IMR-90 (cell line): ENCODE results near the gene FARS2. TPM values are rescaled to one million over a fixed set of nuclear protein-coding genes. Genes with fewer than 3 reads are reported as not detected.

Source experiments
- ATAC-seq: fragments of 200-7000 bp; cut with Tn5 transposase; 2 replicates; pipeline ENCODE4 v1.9.1; 2020; ENCODE audit warnings: low read depth, mild to moderate bottlenecking, moderate library complexity
- BruUV-seq: library from RNA; stranded (reverse); fragments of 400-500 nt; replicated peaks from 2 replicates; lab custom pipeline; 2021; lab: Mats Ljungman, UMichigan
- CTCF ChIA-PET: fragments of 300-600 bp; formaldehyde crosslinking; extraction: SDS; loops from one replicate; lab custom pipeline; 2021; ENCODE audit warnings: antibody characterized with exemption; lab: Yijun Ruan, JAX
- POLR2A ChIA-PET: fragments of 300-600 bp; sonication (Branson Sonifier 250); formaldehyde crosslinking; loops from one replicate; lab custom pipeline; 2022; ENCODE audit warnings: antibody characterized with exemption; ENCODE audit not compliant: unreplicated experiment; lab: Charles Lee
- DNase-seq: peaks from one replicate; pipeline ENCODE4 v3.0.0; 2013
- H2AFZ ChIP-seq: replicated peaks from 2 replicates; pipeline ENCODE3; 2013; ENCODE audit warnings: low read length, mild to moderate bottlenecking; ENCODE audit not compliant: poor library complexity
- H2AK5ac ChIP-seq: 2 replicates; pipeline ENCODE4 v1.6.1; 2013; ENCODE audit warnings: low read depth, low read length, inconsistent platforms
- H2AK9ac ChIP-seq: replicated peaks from 2 replicates; pipeline ENCODE3; 2013; ENCODE audit warnings: mild to moderate bottlenecking, low read depth, low read length, moderate library complexity; ENCODE audit not compliant: poor library complexity
- H2BK120ac ChIP-seq: 2 replicates; pipeline ENCODE4 v1.6.1; 2013; ENCODE audit warnings: low read depth, low read length, inconsistent platforms
- H2BK15ac ChIP-seq: 3 replicates; pipeline ENCODE4 v1.6.1; 2013; ENCODE audit warnings: low read depth, low read length, inconsistent platforms
- H2BK20ac ChIP-seq: 2 replicates; pipeline ENCODE4 v1.6.1; 2013; ENCODE audit warnings: low read depth, mild to moderate bottlenecking, inconsistent platforms, low read length, moderate library complexity
- H2BK5ac ChIP-seq: 2 replicates; pipeline ENCODE4 v1.6.1; 2013; ENCODE audit warnings: mild to moderate bottlenecking, low read depth, low read length, inconsistent platforms; ENCODE audit not compliant: poor library complexity, severe bottlenecking
- H3K14ac ChIP-seq: replicated peaks from 2 replicates; pipeline ENCODE4 v1.6.1; 2013; ENCODE audit warnings: low read depth, low read length, inconsistent platforms
- H3K18ac ChIP-seq: 2 replicates; pipeline ENCODE4 v1.6.1; 2013; ENCODE audit warnings: low read depth, low read length, control low read depth
- H3K23ac ChIP-seq: 2 replicates; pipeline ENCODE4 v1.6.1; 2013; ENCODE audit warnings: low read depth, low read length, inconsistent platforms
- H3K27ac ChIP-seq: 2 replicates; pipeline ENCODE4 v1.5.1; 2013; ENCODE audit warnings: mild to moderate bottlenecking, control low read depth, low read length; ENCODE audit not compliant: insufficient read depth
- H3K27me3 ChIP-seq: 2 replicates; pipeline ENCODE4 v1.6.1; 2013; ENCODE audit warnings: low read length; ENCODE audit not compliant: control insufficient read depth, insufficient read depth
- H3K36me3 ChIP-seq: 2 replicates; pipeline ENCODE4 v1.6.1; 2013; ENCODE audit warnings: low read length, mixed read lengths; ENCODE audit not compliant: control insufficient read depth, insufficient read depth
- H3K4ac ChIP-seq: 2 replicates; pipeline ENCODE4 v1.6.1; 2013; ENCODE audit warnings: low read depth, low read length, inconsistent platforms
- H3K4me1 ChIP-seq: 2 replicates; pipeline ENCODE4 v1.6.1; 2013; ENCODE audit warnings: low read length, mixed read lengths; ENCODE audit not compliant: control insufficient read depth, insufficient read depth
- H3K4me2 ChIP-seq: 2 replicates; pipeline ENCODE4 v1.6.1; 2013; ENCODE audit warnings: low read depth, mild to moderate bottlenecking, control low read depth, low read length, moderate library complexity
- H3K4me3 ChIP-seq: 2 replicates; pipeline ENCODE4 v1.5.1; 2013; ENCODE audit warnings: low read depth, mild to moderate bottlenecking, control low read depth, low read length, moderate library complexity; ENCODE audit not compliant: insufficient read depth
- H3K56ac ChIP-seq: 2 replicates; pipeline ENCODE4 v1.6.1; 2013; ENCODE audit warnings: low read length, inconsistent platforms; ENCODE audit not compliant: insufficient read depth; ENCODE audit errors: extremely low read depth
- H3K79me1 ChIP-seq, 2 experiments: 2 replicates each; pipeline ENCODE4 v1.6.1; 2013; ENCODE audit warnings: low read length in 2 of 2, inconsistent platforms in 1 of 2, low read depth in 1 of 2
- H3K9ac ChIP-seq: 2 replicates; pipeline ENCODE4 v1.6.1; 2013; ENCODE audit warnings: low read depth, low read length, control low read depth
- H3K9me1 ChIP-seq: 2 replicates; pipeline ENCODE4 v1.6.1; 2013; ENCODE audit warnings: low read length, inconsistent platforms; ENCODE audit not compliant: insufficient read depth
- H3K9me3 ChIP-seq: 2 replicates; pipeline ENCODE4 v1.6.1; 2013; ENCODE audit warnings: low read length; ENCODE audit not compliant: control insufficient read depth, insufficient read depth
- H4K20me1 ChIP-seq: 2 replicates; pipeline ENCODE4 v1.6.1; 2013; ENCODE audit warnings: low read length, inconsistent platforms; ENCODE audit not compliant: insufficient read depth
- H4K5ac ChIP-seq: 2 replicates; pipeline ENCODE4 v1.6.1; 2013; ENCODE audit warnings: mild to moderate bottlenecking, low read depth, low read length, control low read depth
- H4K8ac ChIP-seq, 2 experiments: 2 replicates each; pipeline ENCODE4 v1.6.1; 2013; ENCODE audit warnings: low read depth in 2 of 2, low read length in 2 of 2, control low read depth in 1 of 2, inconsistent platforms in 1 of 2
- H4K91ac ChIP-seq: 2 replicates; pipeline ENCODE4 v1.6.1; 2013; ENCODE audit warnings: low read depth, low read length, inconsistent platforms; ENCODE audit not compliant: insufficient read depth
- CEBPB ChIP-seq: IDR thresholded peaks from 2 replicates; pipeline ENCODE4 v1.6.1; 2012; ENCODE audit warnings: low read depth, low read length, improper control_type of control experiment
- ELK1 ChIP-seq: fragments of 150-350 bp; IDR thresholded peaks from 2 replicates; pipeline ENCODE4 v1.6.1; 2016; ENCODE audit warnings: low read depth, mild to moderate bottlenecking, low read length, moderate library complexity, borderline replicate concordance
- MAFK ChIP-seq: IDR thresholded peaks from 2 replicates; pipeline ENCODE4 v1.6.1; 2012; ENCODE audit warnings: low read depth, low read length, improper control_type of control experiment
- NFE2L2 ChIP-seq: fragments of 150-350 bp; IDR thresholded peaks from 2 replicates; pipeline ENCODE4 v1.6.1; 2016; ENCODE audit warnings: low read depth, mild to moderate bottlenecking, low read length
- RAD21 ChIP-seq: IDR thresholded peaks from 2 replicates; pipeline ENCODE4 v1.6.1; 2012; ENCODE audit warnings: low read length, improper control_type of control experiment
- RCOR1 ChIP-seq: IDR thresholded peaks from 2 replicates; pipeline ENCODE4 v1.6.1; 2012; ENCODE audit warnings: mild to moderate bottlenecking, low read length, improper control_type of control experiment; ENCODE audit not compliant: insufficient replicate concordance
- SMC3 ChIP-seq: fragments of 150-350 bp; IDR thresholded peaks from 2 replicates; pipeline ENCODE4 v1.6.1; 2016; ENCODE audit warnings: low read depth, mild to moderate bottlenecking, antibody characterized with exemption, low read length, moderate library complexity
- WGBS, 2 experiments: methylation state at CpG; one replicate each; pipeline versions ENCODE4 v1.1.5 to v1.1.7; 2013; ENCODE audit warnings: missing lambda C conversion rate in 2 of 2; ENCODE audit not compliant: insufficient read length in 1 of 2; ENCODE audit errors: extremely low coverage in 2 of 2; 5-methylcytosine and 5-hydroxymethylcytosine counted together
- dilution Hi-C: fragments of 300-500 bp; cut with HindIII; formaldehyde crosslinking; loops from one replicate; pipeline ENCODE4 v1.14.3; 2018; ENCODE audit warnings: low sequenced_read_pairs; ENCODE audit not compliant: unreplicated experiment
- in situ Hi-C: fragments of 300-500 bp; cut with MboI; formaldehyde crosslinking; loops from 3 replicates; pipeline ENCODE4 v1.14.3; 2019; ENCODE audit warnings: low sequenced_read_pairs, inconsistent platforms, mixed read lengths
- intact Hi-C: fragments of 100-400 bp; cut with micrococcal nuclease; formaldehyde crosslinking; loops from 2 replicates; pipeline ENCODE4 v1.10.0; 2022
- polyA plus RNA-seq, 3 experiments: library from polyadenylated mRNA; depleted of rRNA; stranded (reverse); fragments of >200 nt; gene quantifications; 2 replicates each; pipeline ENCODE4 v1.2.3, GENCODE V29; 2012; ENCODE audit warnings: low replicate concordance in 1 of 3
- total RNA-seq: library from RNA; depleted of rRNA; stranded (reverse); fragments of >200 nt; gene quantifications from 2 replicates; pipeline ENCODE4 v1.2.3, GENCODE V29; 2012
- TF ChIP-seq, protein P1 (sequence below): conservative IDR thresholded peaks from 2 replicates; pipeline ENCODE4 v1.5.1; 2012; ENCODE audit warnings: mild to moderate bottlenecking, low read depth, low read length, improper control_type of control experiment

FARS2 gene
- total and polyA plus RNA-seq, 2 of the 4 experiments (the other 2 are of a cell fraction), result 12.1 to 28.9 TPM

DNA sequence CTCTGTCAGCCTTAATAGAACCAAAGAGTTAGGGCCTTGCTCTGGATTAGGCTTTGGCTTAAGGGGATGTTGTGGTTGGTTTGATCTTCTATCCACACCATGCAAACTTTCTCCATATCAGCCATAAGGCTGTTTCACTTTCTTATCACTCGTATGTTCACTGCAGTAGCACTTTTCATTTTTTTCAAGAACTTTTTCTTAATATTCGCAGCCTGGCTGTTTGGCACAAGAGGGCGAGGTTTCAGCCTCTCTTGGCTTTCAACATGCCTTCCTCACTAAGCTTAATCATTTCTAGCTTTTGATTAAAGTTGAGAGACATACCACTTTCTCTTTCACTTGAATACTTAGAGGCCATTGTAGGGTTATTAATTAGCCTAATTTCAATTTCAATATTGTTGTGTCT lies 552.3 kb downstream of the FARS2 start:
- Histone ChIP-seq H2AFZ (no peak overlapping the region), H3K4me1 (no peaks in the 10 kb centered on the region), H2BK20ac (no peak overlapping the region), H3K56ac (no peak overlapping the region), H3K9ac (no peak overlapping the region), H3K36me3 (no peaks in the 10 kb centered on the region), H3K18ac (no peak overlapping the region), H4K91ac (no peak overlapping the region), H4K8ac (no peak overlapping the region), H2AK5ac (no peak overlapping the region), H2BK15ac (no peak overlapping the region), H3K4ac (no peak overlapping the region), H3K79me1 (no peaks in the 10 kb centered on the region), H2BK120ac (no peak overlapping the region), H3K4me3 (no peak overlapping the region), H2BK5ac (no peak overlapping the region), H3K4me2 (no peak overlapping the region), H3K23ac (no peak overlapping the region), H3K9me3 (peaks cover 4% of the 10 kb centered on the region; the same call in 1 of the 2 replicates), H4K20me1 (no peaks in the 10 kb centered on the region), H3K14ac (no peak overlapping the region), H3K9me1 (no peaks in the 10 kb centered on the region), H3K27ac (no peak overlapping the region), H3K27me3 (no peaks in the 10 kb centered on the region), H4K5ac (no peak overlapping the region), H2AK9ac (no peak overlapping the region)
- no TSS peak for BruUV-seq
- DNase-seq (no peak), ATAC-seq (no peak)
- intact Hi-C loops (no loop called here), in situ Hi-C loops (no loop called here), dilution Hi-C loops (no loop called here)
- ChIA-PET CTCF (no interaction called here), POLR2A (no interaction called here)
- no peak for TF ChIP-seq ELK1
- TF ChIP-seq MAFK, result no peak
- no peak for TF ChIP-seq NFE2L2
- no peak for TF ChIP-seq SMC3
- TF ChIP-seq RAD21, result no peak
- TF ChIP-seq CEBPB, result no peak
- TF ChIP-seq RCOR1, result no peak
- TF ChIP-seq, protein P1, sequence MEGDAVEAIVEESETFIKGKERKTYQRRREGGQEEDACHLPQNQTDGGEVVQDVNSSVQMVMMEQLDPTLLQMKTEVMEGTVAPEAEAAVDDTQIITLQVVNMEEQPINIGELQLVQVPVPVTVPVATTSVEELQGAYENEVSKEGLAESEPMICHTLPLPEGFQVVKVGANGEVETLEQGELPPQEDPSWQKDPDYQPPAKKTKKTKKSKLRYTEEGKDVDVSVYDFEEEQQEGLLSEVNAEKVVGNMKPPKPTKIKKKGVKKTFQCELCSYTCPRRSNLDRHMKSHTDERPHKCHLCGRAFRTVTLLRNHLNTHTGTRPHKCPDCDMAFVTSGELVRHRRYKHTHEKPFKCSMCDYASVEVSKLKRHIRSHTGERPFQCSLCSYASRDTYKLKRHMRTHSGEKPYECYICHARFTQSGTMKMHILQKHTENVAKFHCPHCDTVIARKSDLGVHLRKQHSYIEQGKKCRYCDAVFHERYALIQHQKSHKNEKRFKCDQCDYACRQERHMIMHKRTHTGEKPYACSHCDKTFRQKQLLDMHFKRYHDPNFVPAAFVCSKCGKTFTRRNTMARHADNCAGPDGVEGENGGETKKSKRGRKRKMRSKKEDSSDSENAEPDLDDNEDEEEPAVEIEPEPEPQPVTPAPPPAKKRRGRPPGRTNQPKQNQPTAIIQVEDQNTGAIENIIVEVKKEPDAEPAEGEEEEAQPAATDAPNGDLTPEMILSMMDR, result no peak
- WGBS, 2 experiments, result no CpG with 5 or more reads among the region's 3 CpGs
